Endothelial cell of umbilical vein (primary cell): Measurements from ENCODE around the gene NT5M.

Source experiments
- EZH2 ChIP-seq: IDR thresholded peaks from 2 replicates; pipeline ENCODE4 v1.6.1; 2012; ENCODE audit warnings: borderline replicate concordance, low read depth, mild to moderate bottlenecking, moderate library complexity, low read length, inconsistent platforms; ENCODE audit not compliant: severe bottlenecking
- FOS ChIP-seq: IDR thresholded peaks from 2 replicates; pipeline ENCODE4 v1.6.1; 2011; ENCODE audit warnings: mild to moderate bottlenecking, low read length, moderate library complexity, borderline replicate concordance; ENCODE audit not compliant: insufficient read depth
- JUN ChIP-seq: IDR thresholded peaks from 2 replicates; pipeline ENCODE4 v1.6.1; 2011; ENCODE audit warnings: borderline replicate concordance, low read depth; ENCODE audit not compliant: insufficient read length, insufficient read depth
- POLR2A ChIP-seq: IDR thresholded peaks from 2 replicates; pipeline ENCODE4 v1.6.1; 2012; ENCODE audit warnings: low read depth, mild to moderate bottlenecking, control low read depth, low read length
- POLR2AphosphoS5 ChIP-seq: IDR thresholded peaks from 2 replicates; pipeline ENCODE4 v1.6.1; 2012; ENCODE audit warnings: low read depth, mild to moderate bottlenecking, control low read depth, low read length, moderate library complexity; ENCODE audit not compliant: insufficient read depth
- TF ChIP-seq, protein P1 (sequence below), 2 donors: IDR thresholded peaks; 1 replicate in 1 of 2; 2 replicates in 1 of 2; pipeline ENCODE4 v1.5.1; 2011; ENCODE audit warnings: low read length in 2 of 2, mild to moderate bottlenecking in 2 of 2, moderate library complexity in 2 of 2, control low read depth in 1 of 2, inconsistent platforms in 1 of 2, low read depth in 1 of 2; ENCODE audit not compliant: insufficient read depth in 1 of 2; ENCODE audit errors: extremely low read depth in 1 of 2
- TF ChIP-seq, protein P2 (sequence below): IDR thresholded peaks from 2 replicates; pipeline ENCODE4 v1.6.1; 2011; ENCODE audit not compliant: insufficient read depth, insufficient read length

DNA sequence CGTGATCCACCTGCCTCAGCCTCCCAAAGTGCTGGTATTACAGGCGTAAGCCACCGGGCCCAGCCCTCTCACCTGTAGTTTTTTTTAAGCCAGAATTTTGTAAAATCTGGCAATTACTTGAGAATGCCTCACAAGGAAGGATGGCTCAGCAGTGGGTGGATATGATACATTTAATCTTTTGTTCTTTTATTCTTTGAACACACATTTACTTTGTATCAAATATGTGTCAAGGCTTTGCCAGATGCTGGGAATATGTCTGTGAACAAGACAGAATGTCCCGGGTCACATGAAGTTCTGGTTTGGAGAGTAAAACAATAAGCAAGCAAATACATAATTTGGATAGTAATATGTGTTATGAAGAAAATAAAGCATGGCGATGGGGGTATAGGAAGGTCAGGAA, 17.2 kb upstream of the NT5M start:
- TF ChIP-seq, protein P1, sequence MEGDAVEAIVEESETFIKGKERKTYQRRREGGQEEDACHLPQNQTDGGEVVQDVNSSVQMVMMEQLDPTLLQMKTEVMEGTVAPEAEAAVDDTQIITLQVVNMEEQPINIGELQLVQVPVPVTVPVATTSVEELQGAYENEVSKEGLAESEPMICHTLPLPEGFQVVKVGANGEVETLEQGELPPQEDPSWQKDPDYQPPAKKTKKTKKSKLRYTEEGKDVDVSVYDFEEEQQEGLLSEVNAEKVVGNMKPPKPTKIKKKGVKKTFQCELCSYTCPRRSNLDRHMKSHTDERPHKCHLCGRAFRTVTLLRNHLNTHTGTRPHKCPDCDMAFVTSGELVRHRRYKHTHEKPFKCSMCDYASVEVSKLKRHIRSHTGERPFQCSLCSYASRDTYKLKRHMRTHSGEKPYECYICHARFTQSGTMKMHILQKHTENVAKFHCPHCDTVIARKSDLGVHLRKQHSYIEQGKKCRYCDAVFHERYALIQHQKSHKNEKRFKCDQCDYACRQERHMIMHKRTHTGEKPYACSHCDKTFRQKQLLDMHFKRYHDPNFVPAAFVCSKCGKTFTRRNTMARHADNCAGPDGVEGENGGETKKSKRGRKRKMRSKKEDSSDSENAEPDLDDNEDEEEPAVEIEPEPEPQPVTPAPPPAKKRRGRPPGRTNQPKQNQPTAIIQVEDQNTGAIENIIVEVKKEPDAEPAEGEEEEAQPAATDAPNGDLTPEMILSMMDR (IDR thresholded peaks at IDR 0.05; ENCODE audit: extremely low read depth in 1 of 2, insufficient read depth in 1 of 2, low read depth in 1 of 2, low read length in 2 of 2), result no peak
- no peak for TF ChIP-seq POLR2A
- no peak for TF ChIP-seq EZH2
- TF ChIP-seq, protein P2, sequence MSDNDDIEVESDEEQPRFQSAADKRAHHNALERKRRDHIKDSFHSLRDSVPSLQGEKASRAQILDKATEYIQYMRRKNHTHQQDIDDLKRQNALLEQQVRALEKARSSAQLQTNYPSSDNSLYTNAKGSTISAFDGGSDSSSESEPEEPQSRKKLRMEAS, result no peak
- TF ChIP-seq JUN, result no peak
- TF ChIP-seq POLR2AphosphoS5, result no peak
- no peak for TF ChIP-seq FOS
